ENCODE measurements around the gene POR. TPM values are rescaled to one million over a fixed set of nuclear protein-coding genes. Genes with fewer than 3 reads are reported as not detected.
"Not testable (repeated sequence)": the region's sequence is repeated elsewhere in the genome, so short reads cannot be mapped to it uniquely, and the experiment has no call there.

The POR gene
- total and polyA plus RNA-seq, 11 donors, result 38.3 to 202 (median 80.0) TPM

DNA sequence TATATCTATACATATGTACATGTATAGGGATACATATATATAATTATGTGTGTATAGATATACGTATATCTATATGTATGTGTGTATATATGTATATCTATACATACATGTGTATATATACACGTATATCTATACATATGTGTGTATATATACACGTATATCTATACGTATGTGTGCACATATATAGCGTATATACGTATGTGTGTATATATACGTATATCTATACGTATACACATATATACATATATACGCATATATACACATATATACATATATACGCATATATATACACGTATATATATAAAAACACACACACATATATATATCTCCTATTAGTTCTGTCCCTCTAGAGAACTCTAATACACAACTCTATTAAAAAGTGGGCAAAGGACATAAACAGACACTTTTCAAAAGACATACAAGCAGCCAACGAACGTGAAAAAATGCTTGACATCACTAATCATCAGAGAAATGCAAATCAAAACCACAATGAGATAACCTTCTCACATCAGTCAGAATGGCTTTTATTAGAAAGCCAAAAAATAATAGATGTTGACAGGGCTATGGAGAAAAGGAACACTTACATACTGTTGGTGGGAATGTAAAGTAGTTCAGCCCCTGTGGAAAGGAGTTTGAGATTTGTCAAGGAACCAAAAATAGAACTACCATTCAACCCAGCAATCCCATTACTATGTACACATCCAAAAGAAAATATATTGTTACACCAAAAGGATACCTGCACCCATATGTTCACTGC, 101.4 kb downstream of the POR start:
- no peak for DNase-seq
- H3K27me3 ChIP-seq, result no peaks in the 10 kb centered on the region
- 86 to 89% (median 88%) methylated on average over 13 of the region's 13 CpGs for WGBS, 4 donors
- ATAC-seq, result no peak
- no peak for TF ChIP-seq POLR2A (IDR thresholded peaks at IDR 0.05)
- TF ChIP-seq CTCF (IDR thresholded peaks at IDR 0.05), result no peak
- peaks cover 0 to 20% (median 7%) of the 10 kb centered on the region in 9 donors for H3K36me3 ChIP-seq
- intact Hi-C loops (cut with DNase I), result loop anchor here in 1 of 10 donors (10.0 kb wide), 1 partner anchor 62 kb away; no protein-coding TSS in a partner anchor
- H3K27ac ChIP-seq, result no peak overlapping the region
- peaks cover 0 to 20% (median 12%) of the 10 kb centered on the region in 12 donors for H3K4me1 ChIP-seq
- H3K4me3 ChIP-seq, result no peak overlapping the region
- no peaks in the 10 kb centered on the region for H3K9me3 ChIP-seq

GRCh38 chr7:76018520-76018919, 103.6 kb downstream of the POR start:
- H3K4me1 ChIP-seq, result peaks cover 0 to 26% (median 7%) of the 10 kb centered on the region in 12 donors
- ATAC-seq, result not testable (repeated sequence)
- intact Hi-C loops (cut with DNase I), result loop anchor here in 1 of 10 donors (10.0 kb wide), 1 partner anchor 64 kb away; no protein-coding TSS in a partner anchor

GRCh38 chr7:76020031-76020714, 105.2 kb downstream of the POR start:
- Histone ChIP-seq H3K4me3 (no peak overlapping the region), H3K36me3 (peaks cover 0 to 21% (median 13%) of the 10 kb centered on the region in 9 donors), H3K9me3 (no peaks in the 10 kb centered on the region), H3K27me3 (no peaks in the 10 kb centered on the region), H3K27ac (no peak overlapping the region), H3K4me1 (peaks cover 0 to 27% (median 7%) of the 10 kb centered on the region in 12 donors)
- TF ChIP-seq POLR2A (IDR thresholded peaks at IDR 0.05), result no peak
- peak; percentile 85 to 95 (median 91) for TF ChIP-seq CTCF (IDR thresholded peaks at IDR 0.05)
- intact Hi-C loops (cut with DNase I), result loop anchor here in 9 of 10 donors (1.0 to 10.0 kb wide), 4 partner anchors 153 to 255 kb away; no protein-coding TSS in a partner anchor
- DNase-seq, result peak; percentile 75 to 87 (median 80)
- 34 to 41% (median 37%) methylated on average over 5 to 6 of the region's 6 CpGs for WGBS, 4 donors
- peak; percentile 52 to 86 (median 80) for ATAC-seq

More at GRCh38 chr7:76018520-76018919, 103.6 kb downstream of the POR start:
- not testable (repeated sequence) for H3K4me3 ChIP-seq, DNase-seq, H3K9me3 ChIP-seq, H3K27me3 ChIP-seq, H3K27ac ChIP-seq
- WGBS, 4 donors, result 99 to 100% (median 99%) methylated on average over 4 of the region's 4 CpGs
- peaks cover 0 to 22% (median 13%) of the 10 kb centered on the region in 9 donors for H3K36me3 ChIP-seq

DNA sequence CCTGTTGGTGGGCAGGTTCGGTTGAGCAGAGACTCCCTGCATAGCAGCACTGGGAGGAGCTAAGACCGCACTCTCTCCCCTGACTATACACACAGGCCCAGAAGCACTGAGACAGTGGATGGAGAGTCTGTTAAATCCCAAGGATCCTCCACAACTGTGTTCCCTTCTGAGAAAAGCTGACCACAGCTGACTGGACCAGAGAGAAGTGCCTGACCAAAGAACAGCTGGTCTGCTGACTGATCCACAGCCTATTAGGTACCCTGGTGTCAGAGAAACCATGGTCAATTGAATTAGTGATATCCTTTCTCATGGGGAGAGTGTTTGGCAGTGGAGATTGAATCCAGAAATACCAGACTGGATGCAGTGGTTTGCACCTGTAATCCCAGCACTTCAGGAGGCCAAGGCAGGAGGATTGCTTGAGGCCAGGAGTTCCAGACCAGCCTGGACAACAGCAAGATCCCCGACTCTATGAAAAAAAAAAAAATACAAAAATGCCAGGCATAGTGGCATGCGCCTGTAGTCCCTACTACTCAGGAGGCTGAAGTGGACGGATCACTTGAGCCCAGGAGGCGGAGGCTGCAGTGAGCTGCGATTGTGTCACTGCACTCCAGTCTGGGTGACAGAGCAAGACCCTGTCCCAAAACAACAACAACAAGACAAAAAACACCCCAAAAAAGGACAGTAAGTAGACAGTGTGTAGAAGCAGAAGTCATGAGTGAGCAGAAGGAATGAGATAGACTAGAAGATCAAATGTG, 107.2 kb downstream of the POR start:
- no peak for TF ChIP-seq POLR2A (IDR thresholded peaks at IDR 0.05)
- TF ChIP-seq CTCF (IDR thresholded peaks at IDR 0.05), result no peak
- intact Hi-C loops (cut with DNase I), result loop anchor here in 2 of 10 donors (10.0 kb wide), 2 partner anchors 237 to 257 kb away; no protein-coding TSS in a partner anchor

More for the DNA sequence above, 107.2 kb downstream of the POR start:
- H3K27ac ChIP-seq, result peak overlapping the region in 1 of 12 donors; percentile 42
- H3K9me3 ChIP-seq, result no peaks in the 10 kb centered on the region
- WGBS, 4 donors, result 90 to 96% (median 93%) methylated on average over 7 of the region's 7 CpGs
- DNase-seq (no peak), ATAC-seq (no peak)
- H3K4me1 ChIP-seq, result peaks cover 0 to 27% (median 3%) of the 10 kb centered on the region in 12 donors
- H3K36me3 ChIP-seq, result peaks cover 0 to 35% (median 18%) of the 10 kb centered on the region in 9 donors
- H3K4me3 ChIP-seq, result peak overlapping the region in 1 of 12 donors; percentile 10
- no peaks in the 10 kb centered on the region for H3K27me3 ChIP-seq

All from heart left ventricle (tissue), 16 donors.